Sigmoid colon (tissue), 7 donors: ENCODE results near the gene TRMT112. TPM values are rescaled to one million over a fixed set of nuclear protein-coding genes. Genes with fewer than 3 reads are reported as not detected.

ENCODE experiments used
- DNase-seq: peaks from one replicate; pipeline ENCODE4 v3.0.0-alpha.2; 2019
- H3K27ac ChIP-seq, 4 donors: fragments of 200-600 bp; sonication (generic); one replicate each; pipeline ENCODE4 v1.5.1; 2016 to 2019; ENCODE audit warnings: mild to moderate bottlenecking in 1 of 4
- H3K27me3 ChIP-seq, 3 donors: fragments of 200-600 bp; sonication (generic); one replicate each; pipeline ENCODE4 v1.5.1; 2019; ENCODE audit warnings: mild to moderate bottlenecking in 1 of 3
- H3K36me3 ChIP-seq, 4 donors: fragments of 200-600 bp; sonication (generic); one replicate each; pipeline ENCODE4 v1.5.1; 2016 to 2019
- H3K4me1 ChIP-seq, 4 donors: fragments of 200-600 bp; sonication (generic); one replicate each; pipeline ENCODE4 v1.5.1; 2017 to 2019
- H3K4me3 ChIP-seq, 4 donors: fragments of 200-600 bp; sonication (generic); one replicate each; pipeline ENCODE4 v1.5.1; 2017 to 2019; ENCODE audit warnings: mild to moderate bottlenecking in 2 of 4, moderate library complexity in 1 of 4
- H3K9me3 ChIP-seq, 4 donors: fragments of 200-600 bp in 3 of 4; sonication (generic) in 3 of 4; one replicate each; pipeline versions ENCODE4 v1.5.1 to v1.6.1; 2013 to 2019
- CTCF ChIP-seq, 4 experiments: fragments of 450-650 bp in 3 of 4; fragments of 200-600 bp in 1 of 4; IDR thresholded peaks; one replicate each; pipeline ENCODE4 v1.5.1; 2016 to 2019; ENCODE audit warnings: antibody characterized with exemption in 4 of 4, mild to moderate bottlenecking in 3 of 4, moderate library complexity in 2 of 4
- EP300 ChIP-seq, 4 donors: sonication (generic); formaldehyde crosslinking; IDR thresholded peaks; one replicate each; pipeline ENCODE4 v1.6.1; 2017; ENCODE audit warnings: antibody characterized with exemption in 4 of 4
- POLR2A ChIP-seq, 2 donors: fragments of 450-650 bp; IDR thresholded peaks; one replicate each; pipeline ENCODE4 v1.6.1; 2016; ENCODE audit warnings: antibody characterized with exemption in 2 of 2, mild to moderate bottlenecking in 2 of 2, moderate library complexity in 2 of 2
- POLR2AphosphoS5 ChIP-seq, 4 donors: sonication (generic); formaldehyde crosslinking; IDR thresholded peaks; one replicate each; pipeline ENCODE4 v1.6.1; 2017; ENCODE audit warnings: antibody characterized with exemption in 4 of 4
- WGBS, 2 donors: extraction: QIAGEN DNeasy Blood & Tissue Kit; methylation state at CpG; one replicate each; pipeline ENCODE4 v1.1.7; 2013; 5-methylcytosine and 5-hydroxymethylcytosine counted together
- intact Hi-C: fragments of 100-400 bp; cut with DNase I; formaldehyde crosslinking; loops from one replicate; pipeline ENCODE4 v1.15.1; 2023
- polyA plus RNA-seq, 3 donors: library from polyadenylated mRNA; stranded (reverse); fragments of 200-250 nt; gene quantifications; one replicate each; pipeline ENCODE4 v1.2.3, GENCODE V29; 2013
- total RNA-seq, 4 donors: library from RNA; depleted of rRNA; stranded (reverse); fragments of >200 nt; gene quantifications; one replicate each; pipeline ENCODE4 v1.1.0, GENCODE V29; 2016
- donor health status: healthy with polysubstance abuse.
- donor health status: Bipolar disorder and iron deficiency.
- donor health status: healthy.

The TRMT112 gene
- total and polyA plus RNA-seq, 7 donors, result 148 to 353 (median 232) TPM

- intact Hi-C loops, result no loop called here
- DNase-seq, result no peak
- H3K4me1 ChIP-seq, result peaks cover 0 to 35% (median 29%) of the 10 kb centered on the region in 4 donors
- H3K36me3 ChIP-seq, result no peaks in the 10 kb centered on the region
- H3K9me3 ChIP-seq, result no peaks in the 10 kb centered on the region
- H3K27me3 ChIP-seq, result peaks cover 22 to 64% (median 58%) of the 10 kb centered on the region in 3 donors
- H3K4me3 ChIP-seq, result no peak overlapping the region
- 49 to 59% methylated on average over 10 of the region's 10 CpGs for WGBS, 2 donors
- H3K27ac ChIP-seq, result no peak overlapping the region
- TF ChIP-seq POLR2AphosphoS5 (IDR thresholded peaks at IDR 0.05), result no peak
- TF ChIP-seq CTCF (IDR thresholded peaks at IDR 0.05), result no peak
- no peak for TF ChIP-seq POLR2A (IDR thresholded peaks at IDR 0.05)
- TF ChIP-seq EP300 (IDR thresholded peaks at IDR 0.05), result no peak
Observed at GRCh38 chr11:64290352-64291261, 26.8 kb downstream of the TRMT112 start.

- 92 to 95% methylated on average over 13 of the region's 13 CpGs for WGBS, 2 donors
- no peak for DNase-seq
- no peaks in the 10 kb centered on the region for H3K9me3 ChIP-seq
- no peak for TF ChIP-seq EP300 (IDR thresholded peaks at IDR 0.05)
- TF ChIP-seq POLR2AphosphoS5 (IDR thresholded peaks at IDR 0.05), result no peak
- no peak for TF ChIP-seq CTCF (IDR thresholded peaks at IDR 0.05)
- TF ChIP-seq POLR2A (IDR thresholded peaks at IDR 0.05), result no peak
- intact Hi-C loops, result no loop called here
- peaks cover 0 to 37% (median 31%) of the 10 kb centered on the region in 4 donors for H3K4me1 ChIP-seq
- H3K4me3 ChIP-seq, result no peak overlapping the region
- H3K36me3 ChIP-seq, result no peaks in the 10 kb centered on the region
- H3K27ac ChIP-seq, result no peak overlapping the region
- peaks cover 22 to 49% (median 45%) of the 10 kb centered on the region in 3 donors for H3K27me3 ChIP-seq
Observed at GRCh38 chr11:64289002-64289564, 28.3 kb downstream of the TRMT112 start.

GRCh38 chr11:64288353-64288750 is 29.0 kb downstream of the TRMT112 start:
- intact Hi-C loops, result no loop called here
- no peak for DNase-seq
- H3K4me1 ChIP-seq, result peaks cover 0 to 44% (median 38%) of the 10 kb centered on the region in 4 donors
- H3K27me3 ChIP-seq, result peaks cover 22 to 42% (median 37%) of the 10 kb centered on the region in 3 donors
- no peak for TF ChIP-seq EP300 (IDR thresholded peaks at IDR 0.05)
- TF ChIP-seq POLR2AphosphoS5 (IDR thresholded peaks at IDR 0.05), result no peak
- TF ChIP-seq CTCF (IDR thresholded peaks at IDR 0.05), result no peak
- no peak for TF ChIP-seq POLR2A (IDR thresholded peaks at IDR 0.05)
- H3K27ac ChIP-seq, result no peak overlapping the region
- H3K4me3 ChIP-seq, result no peak overlapping the region
- no peaks in the 10 kb centered on the region for H3K36me3 ChIP-seq
- WGBS, 2 donors, result 92 to 94% methylated on average over 9 of the region's 9 CpGs
- H3K9me3 ChIP-seq, result no peaks in the 10 kb centered on the region

- peaks cover 0 to 3% (median 0%) of the 10 kb centered on the region in 4 donors for H3K36me3 ChIP-seq
- H3K4me1 ChIP-seq, result peaks cover 0 to 48% (median 44%) of the 10 kb centered on the region in 4 donors
- WGBS, 2 donors, result 95 to 97% methylated on average over 33 of the region's 33 CpGs
- peaks cover 18 to 36% (median 32%) of the 10 kb centered on the region in 3 donors for H3K27me3 ChIP-seq
- no peak overlapping the region for H3K4me3 ChIP-seq
- TF ChIP-seq EP300 (IDR thresholded peaks at IDR 0.05) (no peak), POLR2A (IDR thresholded peaks at IDR 0.05) (no peak), POLR2AphosphoS5 (IDR thresholded peaks at IDR 0.05) (no peak), CTCF (IDR thresholded peaks at IDR 0.05) (no peak)
- H3K27ac ChIP-seq, result no peak overlapping the region
- intact Hi-C loops, result no loop called here
- DNase-seq, result no peak
- H3K9me3 ChIP-seq, result no peaks in the 10 kb centered on the region
Observed at GRCh38 chr11:64287676-64288352, 29.5 kb downstream of the TRMT112 start.
